Measurements from ENCODE around the gene CLCN4.

DNA sequence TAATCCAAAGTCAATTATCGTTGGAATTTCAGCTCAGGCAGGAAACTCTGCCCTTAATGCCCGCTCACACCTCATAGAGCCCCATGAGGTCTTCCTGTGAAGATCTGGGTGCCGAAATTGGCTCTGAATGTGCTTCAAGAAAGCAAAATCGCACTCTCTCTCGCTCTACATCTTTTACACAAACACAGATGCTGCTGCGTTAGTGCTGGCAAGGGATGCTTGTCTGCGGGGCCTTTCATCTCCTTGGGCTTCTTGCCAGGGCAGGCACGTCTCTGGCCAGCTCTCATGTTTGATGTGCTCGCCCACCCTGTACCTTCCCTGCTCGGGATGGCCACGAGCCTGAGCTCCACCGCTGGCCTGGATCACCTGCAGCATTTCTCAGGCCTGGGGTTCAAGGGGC, 66.5 kb downstream of the CLCN4 start:
- TF ChIP-seq, protein P1, sequence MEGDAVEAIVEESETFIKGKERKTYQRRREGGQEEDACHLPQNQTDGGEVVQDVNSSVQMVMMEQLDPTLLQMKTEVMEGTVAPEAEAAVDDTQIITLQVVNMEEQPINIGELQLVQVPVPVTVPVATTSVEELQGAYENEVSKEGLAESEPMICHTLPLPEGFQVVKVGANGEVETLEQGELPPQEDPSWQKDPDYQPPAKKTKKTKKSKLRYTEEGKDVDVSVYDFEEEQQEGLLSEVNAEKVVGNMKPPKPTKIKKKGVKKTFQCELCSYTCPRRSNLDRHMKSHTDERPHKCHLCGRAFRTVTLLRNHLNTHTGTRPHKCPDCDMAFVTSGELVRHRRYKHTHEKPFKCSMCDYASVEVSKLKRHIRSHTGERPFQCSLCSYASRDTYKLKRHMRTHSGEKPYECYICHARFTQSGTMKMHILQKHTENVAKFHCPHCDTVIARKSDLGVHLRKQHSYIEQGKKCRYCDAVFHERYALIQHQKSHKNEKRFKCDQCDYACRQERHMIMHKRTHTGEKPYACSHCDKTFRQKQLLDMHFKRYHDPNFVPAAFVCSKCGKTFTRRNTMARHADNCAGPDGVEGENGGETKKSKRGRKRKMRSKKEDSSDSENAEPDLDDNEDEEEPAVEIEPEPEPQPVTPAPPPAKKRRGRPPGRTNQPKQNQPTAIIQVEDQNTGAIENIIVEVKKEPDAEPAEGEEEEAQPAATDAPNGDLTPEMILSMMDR (IDR thresholded peaks at IDR 0.05), result no peak
- no peak for TF ChIP-seq EP300 (IDR thresholded peaks at IDR 0.05)

All from tibial nerve (tissue), 4 donors.